GM21717 (cell line): ENCODE measurements around the gene EDARADD.
"Not testable (repeated sequence)": the region's sequence is repeated elsewhere in the genome, so short reads cannot be mapped to it uniquely, and the experiment has no call there.

Source experiments
- ATAC-seq: cut with Tn5 transposase; IDR thresholded peaks from one replicate; pipeline ENCODE4 v1.9.1; 2021; ENCODE audit warnings: mild to moderate bottlenecking, moderate library complexity; ENCODE audit not compliant: unreplicated experiment

The EDARADD gene

GRCh38 chr1:236393681-236394481 lies at the start of gene EDARADD:
EDARADD (plus strand) TSS chr1:236394286; CDS start chr1:236394445, 159 bp downstream.
- no peak for ATAC-seq

GRCh38 chr1:236345728-236346127 lies 48.4 kb upstream of the EDARADD start:
- no peak for ATAC-seq

- ATAC-seq = no peak
Observed at GRCh38 chr1:236348071-236348470, 46.0 kb upstream of the EDARADD start.

- ATAC-seq = no peak
Observed at GRCh38 chr1:236350308-236350707, 43.8 kb upstream of the EDARADD start.

GRCh38 chr1:236351875-236352573 lies 42.1 kb upstream of the EDARADD start:
- no peak for ATAC-seq

- ATAC-seq = not testable (repeated sequence)
Observed at GRCh38 chr1:236352747-236353146, 41.3 kb upstream of the EDARADD start.

- no peak for ATAC-seq
Observed at GRCh38 chr1:236353813-236354212, 40.3 kb upstream of the EDARADD start.

- no peak for ATAC-seq
Observed at GRCh38 chr1:236354330-236355147, 39.5 kb upstream of the EDARADD start.

- no peak for ATAC-seq
Observed at GRCh38 chr1:236356141-236356540, 37.9 kb upstream of the EDARADD start.

- ATAC-seq = no peak
Observed at GRCh38 chr1:236361909-236362590, 32.0 kb upstream of the EDARADD start.

- ATAC-seq = no peak
Observed at GRCh38 chr1:236363237-236363636, 30.8 kb upstream of the EDARADD start.

- no peak for ATAC-seq
Observed at GRCh38 chr1:236365999-236366570, 28.0 kb upstream of the EDARADD start.

GRCh38 chr1:236366681-236367080 lies 27.4 kb upstream of the EDARADD start:
- ATAC-seq = not testable (repeated sequence)

- ATAC-seq = no peak
Observed at GRCh38 chr1:236370420-236370819, 23.7 kb upstream of the EDARADD start.

- no peak for ATAC-seq
Observed at GRCh38 chr1:236371083-236371482, 23.0 kb upstream of the EDARADD start.

GRCh38 chr1:236377832-236378535 lies 16.1 kb upstream of the EDARADD start:
- no peak for ATAC-seq

- ATAC-seq = no peak
Observed at GRCh38 chr1:236381565-236382158, 12.4 kb upstream of the EDARADD start.

- no peak for ATAC-seq
Observed at GRCh38 chr1:236388332-236388731, 5.8 kb upstream of the EDARADD start.

- ATAC-seq = no peak
Observed at GRCh38 chr1:236389253-236389652, 4.8 kb upstream of the EDARADD start.
